GM19438 (cell line): ENCODE measurements around the gene POP5.

Source experiments
- ATAC-seq: cut with Tn5 transposase; IDR thresholded peaks from one replicate; pipeline ENCODE4 v1.9.1; 2021; ENCODE audit warnings: low read depth; ENCODE audit not compliant: unreplicated experiment

Gene POP5

GRCh38 chr12:120590741-120591407, 9.7 kb upstream of the POP5 start:
- ATAC-seq = no peak

GRCh38 chr12:120588948-120589930, 8.0 kb upstream of the POP5 start:
- no peak for ATAC-seq

- no peak for ATAC-seq
Observed at GRCh38 chr12:120588371-120588770, 7.2 kb upstream of the POP5 start.

- ATAC-seq = no peak
Observed at GRCh38 chr12:120586860-120587259, 5.7 kb upstream of the POP5 start.

- no peak for ATAC-seq
Observed at GRCh38 chr12:120586206-120586605, 5.0 kb upstream of the POP5 start.

- no peak for ATAC-seq
Observed at GRCh38 chr12:120584343-120585149, 3.3 kb upstream of the POP5 start.

GRCh38 chr12:120583478-120584030, 2.4 kb upstream of the POP5 start:
- ATAC-seq = no peak

GRCh38 chr12:120581998-120582397, 796 bp upstream of the POP5 start:
- ATAC-seq = no peak

GRCh38 chr12:120579179-120579578, 2.0 kb downstream of the POP5 start:
- ATAC-seq = no peak

GRCh38 chr12:120574106-120574505, 7.1 kb downstream of the POP5 start:
- no peak for ATAC-seq

- no peak for ATAC-seq
Observed at GRCh38 chr12:120573560-120573959, 7.6 kb downstream of the POP5 start.

GRCh38 chr12:120571299-120571698, 9.9 kb downstream of the POP5 start:
- no peak for ATAC-seq

GRCh38 chr12:120563495-120563894, 17.7 kb downstream of the POP5 start:
- ATAC-seq = no peak

- ATAC-seq = no peak
Observed at GRCh38 chr12:120562906-120563305, 18.3 kb downstream of the POP5 start.

GRCh38 chr12:120557589-120557988, 23.6 kb downstream of the POP5 start:
- no peak for ATAC-seq

GRCh38 chr12:120554678-120555077, 26.5 kb downstream of the POP5 start:
- ATAC-seq = no peak

GRCh38 chr12:120546050-120546386, 35.2 kb downstream of the POP5 start:
- ATAC-seq = no peak

- ATAC-seq = no peak
Observed at GRCh38 chr12:120544691-120545090, 36.5 kb downstream of the POP5 start.

GRCh38 chr12:120542166-120542565, 39.0 kb downstream of the POP5 start:
- ATAC-seq = no peak

GRCh38 chr12:120540445-120540844, 40.8 kb downstream of the POP5 start:
- no peak for ATAC-seq

GRCh38 chr12:120539303-120539702, 41.9 kb downstream of the POP5 start:
- ATAC-seq = no peak
